WTC11 (cell line): Measurements from ENCODE around the gene MIEF2. TPM values are rescaled to one million over a fixed set of nuclear protein-coding genes. Genes with fewer than 3 reads are reported as not detected.
A peak's percentile ranks its signal among the peaks of the same experiment; 100 is the strongest.

Source experiments
- ATF6 ChIP-seq: sonication (generic); formaldehyde crosslinking; IDR thresholded peaks from 2 replicates; pipeline ENCODE4 v1.8.1; 2023; ENCODE audit warnings: mild to moderate bottlenecking, missing genetic modification reagents
- EMX1 ChIP-seq: fragments of 250-450 bp; sonication (Bioruptor Pico); IDR thresholded peaks from 2 replicates; pipeline ENCODE4 v1.8.0; 2021; ENCODE audit warnings: mild to moderate bottlenecking
- GTF2I ChIP-seq: fragments of 250-450 bp; sonication (Bioruptor Pico); conservative IDR thresholded peaks from 2 replicates; pipeline ENCODE4 v1.4.0; 2021; ENCODE audit warnings: mild to moderate bottlenecking
- MXD4 ChIP-seq: fragments of 250-450 bp; sonication (Bioruptor Pico); IDR thresholded peaks from 2 replicates; pipeline ENCODE4 v1.8.0; 2021; ENCODE audit warnings: mild to moderate bottlenecking, moderate library complexity, borderline replicate concordance
- RORB ChIP-seq: fragments of 250-450 bp; sonication (Bioruptor Pico); IDR thresholded peaks from 2 replicates; pipeline ENCODE4 v1.9.0; 2021; ENCODE audit warnings: mild to moderate bottlenecking
- TEAD1 ChIP-seq: sonication (generic); formaldehyde crosslinking; IDR thresholded peaks from 2 replicates; pipeline ENCODE4 v1.8.0; 2022; ENCODE audit warnings: mild to moderate bottlenecking, missing genetic modification reagents
- USF1 ChIP-seq: sonication (generic); formaldehyde crosslinking; IDR thresholded peaks from 2 replicates; pipeline ENCODE4 v1.8.0; 2022; ENCODE audit warnings: mild to moderate bottlenecking, missing genetic modification reagents
- ZNF219 ChIP-seq: sonication (generic); formaldehyde crosslinking; IDR thresholded peaks from 2 replicates; pipeline ENCODE4 v1.8.0; 2023; ENCODE audit warnings: missing genetic modification reagents, mild to moderate bottlenecking, borderline replicate concordance
- ZNF232 ChIP-seq: sonication (generic); formaldehyde crosslinking; IDR thresholded peaks from 2 replicates; pipeline ENCODE4 v1.8.0; 2022; ENCODE audit warnings: mild to moderate bottlenecking, missing genetic modification reagents
- ZNF416 ChIP-seq: fragments of 250-450 bp; sonication (Bioruptor Pico); IDR thresholded peaks from 2 replicates; pipeline ENCODE4 v1.9.0; 2021; ENCODE audit warnings: mild to moderate bottlenecking, inconsistent platforms
- total RNA-seq: library from RNA; stranded (reverse); gene quantifications from 3 replicates; pipeline ENCODE4 v1.2.3, GENCODE V29; 2021
- TF ChIP-seq, protein P1 (sequence below): sonication (generic); formaldehyde crosslinking; IDR thresholded peaks from 2 replicates; pipeline ENCODE4 v1.8.1; 2022; ENCODE audit warnings: low read depth, missing genetic modification reagents, borderline replicate concordance
- TF ChIP-seq, protein P2 (sequence below): sonication (generic); formaldehyde crosslinking; IDR thresholded peaks from 2 replicates; pipeline ENCODE4 v1.8.1; 2022; ENCODE audit warnings: missing genetic modification reagents, borderline replicate concordance
- TF ChIP-seq, protein P3 (sequence below): sonication (generic); formaldehyde crosslinking; IDR thresholded peaks from 2 replicates; pipeline ENCODE4 v1.8.0; 2023; ENCODE audit warnings: missing genetic modification reagents, mild to moderate bottlenecking, borderline replicate concordance
- TF ChIP-seq, protein P4 (sequence below): fragments of 200-600 bp; IDR thresholded peaks from 2 replicates; pipeline ENCODE4 v1.8.0; 2022; ENCODE audit warnings: antibody characterized with exemption

MIEF2 gene
- total RNA-seq, 1 experiment from 2014 or later: 18.8 TPM

- TF ChIP-seq, protein P1, sequence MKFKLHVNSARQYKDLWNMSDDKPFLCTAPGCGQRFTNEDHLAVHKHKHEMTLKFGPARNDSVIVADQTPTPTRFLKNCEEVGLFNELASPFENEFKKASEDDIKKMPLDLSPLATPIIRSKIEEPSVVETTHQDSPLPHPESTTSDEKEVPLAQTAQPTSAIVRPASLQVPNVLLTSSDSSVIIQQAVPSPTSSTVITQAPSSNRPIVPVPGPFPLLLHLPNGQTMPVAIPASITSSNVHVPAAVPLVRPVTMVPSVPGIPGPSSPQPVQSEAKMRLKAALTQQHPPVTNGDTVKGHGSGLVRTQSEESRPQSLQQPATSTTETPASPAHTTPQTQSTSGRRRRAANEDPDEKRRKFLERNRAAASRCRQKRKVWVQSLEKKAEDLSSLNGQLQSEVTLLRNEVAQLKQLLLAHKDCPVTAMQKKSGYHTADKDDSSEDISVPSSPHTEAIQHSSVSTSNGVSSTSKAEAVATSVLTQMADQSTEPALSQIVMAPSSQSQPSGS (CRISPR knock-in tag): no peak
- peak; percentile 47 for TF ChIP-seq TEAD1 (CRISPR knock-in tag)
- no peak for TF ChIP-seq MXD4 (CRISPR knock-in tag)
- TF ChIP-seq ATF6 (CRISPR knock-in tag): no peak
- TF ChIP-seq EMX1 (CRISPR knock-in tag): no peak
- TF ChIP-seq GTF2I (CRISPR knock-in tag): no peak
- TF ChIP-seq, protein P2, sequence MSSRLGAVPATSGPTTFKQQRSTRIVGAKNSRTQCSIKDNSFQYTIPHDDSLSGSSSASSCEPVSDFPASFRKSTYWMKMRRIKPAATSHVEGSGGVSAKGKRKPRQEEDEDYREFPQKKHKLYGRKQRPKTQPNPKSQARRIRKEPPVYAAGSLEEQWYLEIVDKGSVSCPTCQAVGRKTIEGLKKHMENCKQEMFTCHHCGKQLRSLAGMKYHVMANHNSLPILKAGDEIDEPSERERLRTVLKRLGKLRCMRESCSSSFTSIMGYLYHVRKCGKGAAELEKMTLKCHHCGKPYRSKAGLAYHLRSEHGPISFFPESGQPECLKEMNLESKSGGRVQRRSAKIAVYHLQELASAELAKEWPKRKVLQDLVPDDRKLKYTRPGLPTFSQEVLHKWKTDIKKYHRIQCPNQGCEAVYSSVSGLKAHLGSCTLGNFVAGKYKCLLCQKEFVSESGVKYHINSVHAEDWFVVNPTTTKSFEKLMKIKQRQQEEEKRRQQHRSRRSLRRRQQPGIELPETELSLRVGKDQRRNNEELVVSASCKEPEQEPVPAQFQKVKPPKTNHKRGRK (CRISPR knock-in tag): no peak
- no peak for TF ChIP-seq RORB (CRISPR knock-in tag)
- no peak for TF ChIP-seq ZNF219 (CRISPR knock-in tag)
- no peak for TF ChIP-seq ZNF416 (CRISPR knock-in tag)
- TF ChIP-seq, protein P3, sequence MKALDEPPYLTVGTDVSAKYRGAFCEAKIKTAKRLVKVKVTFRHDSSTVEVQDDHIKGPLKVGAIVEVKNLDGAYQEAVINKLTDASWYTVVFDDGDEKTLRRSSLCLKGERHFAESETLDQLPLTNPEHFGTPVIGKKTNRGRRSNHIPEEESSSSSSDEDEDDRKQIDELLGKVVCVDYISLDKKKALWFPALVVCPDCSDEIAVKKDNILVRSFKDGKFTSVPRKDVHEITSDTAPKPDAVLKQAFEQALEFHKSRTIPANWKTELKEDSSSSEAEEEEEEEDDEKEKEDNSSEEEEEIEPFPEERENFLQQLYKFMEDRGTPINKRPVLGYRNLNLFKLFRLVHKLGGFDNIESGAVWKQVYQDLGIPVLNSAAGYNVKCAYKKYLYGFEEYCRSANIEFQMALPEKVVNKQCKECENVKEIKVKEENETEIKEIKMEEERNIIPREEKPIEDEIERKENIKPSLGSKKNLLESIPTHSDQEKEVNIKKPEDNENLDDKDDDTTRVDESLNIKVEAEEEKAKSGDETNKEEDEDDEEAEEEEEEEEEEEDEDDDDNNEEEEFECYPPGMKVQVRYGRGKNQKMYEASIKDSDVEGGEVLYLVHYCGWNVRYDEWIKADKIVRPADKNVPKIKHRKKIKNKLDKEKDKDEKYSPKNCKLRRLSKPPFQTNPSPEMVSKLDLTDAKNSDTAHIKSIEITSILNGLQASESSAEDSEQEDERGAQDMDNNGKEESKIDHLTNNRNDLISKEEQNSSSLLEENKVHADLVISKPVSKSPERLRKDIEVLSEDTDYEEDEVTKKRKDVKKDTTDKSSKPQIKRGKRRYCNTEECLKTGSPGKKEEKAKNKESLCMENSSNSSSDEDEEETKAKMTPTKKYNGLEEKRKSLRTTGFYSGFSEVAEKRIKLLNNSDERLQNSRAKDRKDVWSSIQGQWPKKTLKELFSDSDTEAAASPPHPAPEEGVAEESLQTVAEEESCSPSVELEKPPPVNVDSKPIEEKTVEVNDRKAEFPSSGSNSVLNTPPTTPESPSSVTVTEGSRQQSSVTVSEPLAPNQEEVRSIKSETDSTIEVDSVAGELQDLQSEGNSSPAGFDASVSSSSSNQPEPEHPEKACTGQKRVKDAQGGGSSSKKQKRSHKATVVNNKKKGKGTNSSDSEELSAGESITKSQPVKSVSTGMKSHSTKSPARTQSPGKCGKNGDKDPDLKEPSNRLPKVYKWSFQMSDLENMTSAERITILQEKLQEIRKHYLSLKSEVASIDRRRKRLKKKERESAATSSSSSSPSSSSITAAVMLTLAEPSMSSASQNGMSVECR: no peak; the same call in none of the 2 replicates
- no peak for TF ChIP-seq ZNF232 (CRISPR knock-in tag)
- 0 out of 2 replicates have a peak, but pooled peaks have one; percentile 54 for TF ChIP-seq USF1 (CRISPR knock-in tag)
- TF ChIP-seq, protein P4, sequence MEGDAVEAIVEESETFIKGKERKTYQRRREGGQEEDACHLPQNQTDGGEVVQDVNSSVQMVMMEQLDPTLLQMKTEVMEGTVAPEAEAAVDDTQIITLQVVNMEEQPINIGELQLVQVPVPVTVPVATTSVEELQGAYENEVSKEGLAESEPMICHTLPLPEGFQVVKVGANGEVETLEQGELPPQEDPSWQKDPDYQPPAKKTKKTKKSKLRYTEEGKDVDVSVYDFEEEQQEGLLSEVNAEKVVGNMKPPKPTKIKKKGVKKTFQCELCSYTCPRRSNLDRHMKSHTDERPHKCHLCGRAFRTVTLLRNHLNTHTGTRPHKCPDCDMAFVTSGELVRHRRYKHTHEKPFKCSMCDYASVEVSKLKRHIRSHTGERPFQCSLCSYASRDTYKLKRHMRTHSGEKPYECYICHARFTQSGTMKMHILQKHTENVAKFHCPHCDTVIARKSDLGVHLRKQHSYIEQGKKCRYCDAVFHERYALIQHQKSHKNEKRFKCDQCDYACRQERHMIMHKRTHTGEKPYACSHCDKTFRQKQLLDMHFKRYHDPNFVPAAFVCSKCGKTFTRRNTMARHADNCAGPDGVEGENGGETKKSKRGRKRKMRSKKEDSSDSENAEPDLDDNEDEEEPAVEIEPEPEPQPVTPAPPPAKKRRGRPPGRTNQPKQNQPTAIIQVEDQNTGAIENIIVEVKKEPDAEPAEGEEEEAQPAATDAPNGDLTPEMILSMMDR: no peak
Measured at GRCh38 chr17:18257982-18258355, 2.5 kb upstream of the MIEF2 start (continued).
